ENCODE measurements around the gene KCNJ15.

KCNJ15 gene

GRCh38 chr21:38268864-38269575 lies 12.2 kb downstream of the KCNJ15 start:
- no peak for DNase-seq

- no peak for DNase-seq
Measured at GRCh38 chr21:38269576-38269936, 12.8 kb downstream of the KCNJ15 start.

- DNase-seq: no peak
Measured at GRCh38 chr21:38272215-38272614, 15.4 kb downstream of the KCNJ15 start.

- no peak for DNase-seq
Measured at GRCh38 chr21:38273745-38274542, 17.2 kb downstream of the KCNJ15 start.

GRCh38 chr21:38277501-38278131 lies 20.8 kb downstream of the KCNJ15 start:
- DNase-seq: no peak

GRCh38 chr21:38280454-38280853 lies 23.7 kb downstream of the KCNJ15 start:
- no peak for DNase-seq

GRCh38 chr21:38280867-38281266 lies 24.1 kb downstream of the KCNJ15 start:
- DNase-seq: no peak

GRCh38 chr21:38282921-38283320 lies 26.1 kb downstream of the KCNJ15 start:
- no peak for DNase-seq

GRCh38 chr21:38284216-38284615 lies 27.4 kb downstream of the KCNJ15 start:
- DNase-seq: no peak

GRCh38 chr21:38286739-38287471 lies 30.1 kb downstream of the KCNJ15 start:
- no peak for DNase-seq

- DNase-seq: no peak
Measured at GRCh38 chr21:38287476-38287875, 30.7 kb downstream of the KCNJ15 start.

- no peak for DNase-seq
Measured at GRCh38 chr21:38289705-38290485, 33.1 kb downstream of the KCNJ15 start.

- DNase-seq: no peak
Measured at GRCh38 chr21:38290809-38291208, 34.0 kb downstream of the KCNJ15 start.

- DNase-seq: no peak
Measured at GRCh38 chr21:38291874-38292273, 35.1 kb downstream of the KCNJ15 start.

GRCh38 chr21:38293113-38293512 lies 36.3 kb downstream of the KCNJ15 start:
- DNase-seq: no peak

- no peak for DNase-seq
Measured at GRCh38 chr21:38293765-38294164, 37.0 kb downstream of the KCNJ15 start.

GRCh38 chr21:38294609-38295008 lies 37.8 kb downstream of the KCNJ15 start:
- no peak for DNase-seq

GRCh38 chr21:38295997-38296764 lies 39.4 kb downstream of the KCNJ15 start:
- DNase-seq: no peak

- no peak for DNase-seq
Measured at GRCh38 chr21:38297194-38297631, 40.4 kb downstream of the KCNJ15 start.

GRCh38 chr21:38297871-38298270 lies 41.1 kb downstream of the KCNJ15 start:
- DNase-seq: no peak

- no peak for DNase-seq
Measured at GRCh38 chr21:38298832-38299231, 42.0 kb downstream of the KCNJ15 start.

- no peak for DNase-seq
Measured at GRCh38 chr21:38299671-38300070, 42.9 kb downstream of the KCNJ15 start.
